AG09309 (cell line): ENCODE data around the gene OASL.
"Not testable (repeated sequence)": the region's sequence is repeated elsewhere in the genome, so short reads cannot be mapped to it uniquely, and the experiment has no call there.

Experiments used
- DNase-seq: peaks from one replicate; pipeline ENCODE4 v3.0.0-alpha.2; 2010; ENCODE audit warnings: low read depth
- H3K4me3 ChIP-seq: 2 replicates; pipeline ENCODE4 v1.5.1; 2011; ENCODE audit warnings: mild to moderate bottlenecking, low read depth, low read length, moderate library complexity; ENCODE audit not compliant: control insufficient read depth
- CTCF ChIP-seq: IDR thresholded peaks from 2 replicates; pipeline ENCODE4 v1.5.1; 2011; ENCODE audit warnings: mild to moderate bottlenecking, low read depth, low read length, inconsistent platforms; ENCODE audit not compliant: insufficient read depth, control insufficient read depth; ENCODE audit errors: missing control alignments

Gene OASL

GRCh38 chr12:121059031-121059898, 20.2 kb upstream of the OASL start:
- H3K4me3 ChIP-seq, result no peak overlapping the region
- TF ChIP-seq CTCF, result no peak
- DNase-seq, result no peak

- TF ChIP-seq CTCF, result no peak
- H3K4me3 ChIP-seq, result no peak overlapping the region
- DNase-seq, result no peak
These were observed 18.7 kb upstream of the OASL start for GRCh38 chr12:121057794-121058193.

GRCh38 chr12:121053706-121054105, 14.7 kb upstream of the OASL start:
- no peak for TF ChIP-seq CTCF
- DNase-seq, result no peak
- H3K4me3 ChIP-seq, result no peak overlapping the region

GRCh38 chr12:121050725-121051124, 11.7 kb upstream of the OASL start:
- no peak for DNase-seq

GRCh38 chr12:121048442-121048841, 9.4 kb upstream of the OASL start:
- no peak for DNase-seq
- TF ChIP-seq CTCF, result no peak
- H3K4me3 ChIP-seq, result no peak overlapping the region

More at GRCh38 chr12:121050725-121051124, 11.7 kb upstream of the OASL start:
- TF ChIP-seq CTCF, result no peak
- no peak overlapping the region for H3K4me3 ChIP-seq

- H3K4me3 ChIP-seq, DNase-seq: not testable (repeated sequence)
These were observed 8.4 kb upstream of the OASL start for GRCh38 chr12:121047400-121047799.

- no peak for DNase-seq
- TF ChIP-seq CTCF, result no peak
These were observed 4.0 kb upstream of the OASL start for GRCh38 chr12:121043067-121043466.

More at GRCh38 chr12:121043067-121043466, 4.0 kb upstream of the OASL start:
- no peak overlapping the region for H3K4me3 ChIP-seq
